HepG2 (cell line): Measurements from ENCODE around the gene TSEN34.

Experiments used
- SRY ChIP-seq: sonication (generic); formaldehyde crosslinking; IDR thresholded peaks from 2 replicates; pipeline ENCODE4 v1.8.0; 2022; ENCODE audit warnings: mild to moderate bottlenecking, missing genetic modification reagents
- TEAD3 ChIP-seq: optimal IDR thresholded peaks from 2 replicates; pipeline ENCODE3; 2016; ENCODE audit warnings: borderline replicate concordance
- ZMYM2 ChIP-seq: sonication (generic); formaldehyde crosslinking; IDR thresholded peaks from 2 replicates; pipeline ENCODE4 v1.8.0; 2022; ENCODE audit warnings: mild to moderate bottlenecking, missing genetic modification reagents
- TF ChIP-seq, protein P1 (sequence below): sonication (generic); formaldehyde crosslinking; IDR thresholded peaks from 2 replicates; pipeline ENCODE4 v1.5.0; 2020; ENCODE audit warnings: mild to moderate bottlenecking, missing genetic modification reagents, moderate library complexity
- TF ChIP-seq, protein P2 (sequence below): sonication (generic); formaldehyde crosslinking; IDR thresholded peaks from 2 replicates; pipeline ENCODE4 v1.5.1; 2020; ENCODE audit warnings: mild to moderate bottlenecking, missing genetic modification reagents, moderate library complexity

DNA sequence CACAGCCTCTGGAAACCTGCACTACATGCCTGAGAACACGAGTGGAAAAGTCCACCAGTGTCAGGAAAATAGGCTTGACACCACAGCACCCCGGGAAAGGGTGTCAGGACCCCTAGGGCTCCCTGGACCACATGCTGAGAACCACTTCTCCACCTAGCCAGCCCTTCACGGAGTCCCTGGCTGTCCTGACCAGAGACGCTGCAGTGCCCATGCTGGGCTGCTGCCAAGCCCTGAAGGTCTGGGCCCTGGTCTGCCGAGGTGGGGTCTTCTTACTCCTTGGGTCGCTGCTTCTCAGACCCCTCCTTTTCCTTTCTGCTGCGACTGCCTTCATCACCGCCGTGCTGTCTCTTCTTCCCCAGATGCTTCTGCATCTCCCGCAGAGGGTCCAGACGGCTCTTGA is 34.6 kb upstream of the TSEN34 start:
- no peak for TF ChIP-seq ZMYM2
- no peak for TF ChIP-seq TEAD3 (CRISPR knock-in tag)
- TF ChIP-seq, protein P1, sequence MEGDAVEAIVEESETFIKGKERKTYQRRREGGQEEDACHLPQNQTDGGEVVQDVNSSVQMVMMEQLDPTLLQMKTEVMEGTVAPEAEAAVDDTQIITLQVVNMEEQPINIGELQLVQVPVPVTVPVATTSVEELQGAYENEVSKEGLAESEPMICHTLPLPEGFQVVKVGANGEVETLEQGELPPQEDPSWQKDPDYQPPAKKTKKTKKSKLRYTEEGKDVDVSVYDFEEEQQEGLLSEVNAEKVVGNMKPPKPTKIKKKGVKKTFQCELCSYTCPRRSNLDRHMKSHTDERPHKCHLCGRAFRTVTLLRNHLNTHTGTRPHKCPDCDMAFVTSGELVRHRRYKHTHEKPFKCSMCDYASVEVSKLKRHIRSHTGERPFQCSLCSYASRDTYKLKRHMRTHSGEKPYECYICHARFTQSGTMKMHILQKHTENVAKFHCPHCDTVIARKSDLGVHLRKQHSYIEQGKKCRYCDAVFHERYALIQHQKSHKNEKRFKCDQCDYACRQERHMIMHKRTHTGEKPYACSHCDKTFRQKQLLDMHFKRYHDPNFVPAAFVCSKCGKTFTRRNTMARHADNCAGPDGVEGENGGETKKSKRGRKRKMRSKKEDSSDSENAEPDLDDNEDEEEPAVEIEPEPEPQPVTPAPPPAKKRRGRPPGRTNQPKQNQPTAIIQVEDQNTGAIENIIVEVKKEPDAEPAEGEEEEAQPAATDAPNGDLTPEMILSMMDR (CRISPR knock-in tag): no peak
- TF ChIP-seq, protein P2, sequence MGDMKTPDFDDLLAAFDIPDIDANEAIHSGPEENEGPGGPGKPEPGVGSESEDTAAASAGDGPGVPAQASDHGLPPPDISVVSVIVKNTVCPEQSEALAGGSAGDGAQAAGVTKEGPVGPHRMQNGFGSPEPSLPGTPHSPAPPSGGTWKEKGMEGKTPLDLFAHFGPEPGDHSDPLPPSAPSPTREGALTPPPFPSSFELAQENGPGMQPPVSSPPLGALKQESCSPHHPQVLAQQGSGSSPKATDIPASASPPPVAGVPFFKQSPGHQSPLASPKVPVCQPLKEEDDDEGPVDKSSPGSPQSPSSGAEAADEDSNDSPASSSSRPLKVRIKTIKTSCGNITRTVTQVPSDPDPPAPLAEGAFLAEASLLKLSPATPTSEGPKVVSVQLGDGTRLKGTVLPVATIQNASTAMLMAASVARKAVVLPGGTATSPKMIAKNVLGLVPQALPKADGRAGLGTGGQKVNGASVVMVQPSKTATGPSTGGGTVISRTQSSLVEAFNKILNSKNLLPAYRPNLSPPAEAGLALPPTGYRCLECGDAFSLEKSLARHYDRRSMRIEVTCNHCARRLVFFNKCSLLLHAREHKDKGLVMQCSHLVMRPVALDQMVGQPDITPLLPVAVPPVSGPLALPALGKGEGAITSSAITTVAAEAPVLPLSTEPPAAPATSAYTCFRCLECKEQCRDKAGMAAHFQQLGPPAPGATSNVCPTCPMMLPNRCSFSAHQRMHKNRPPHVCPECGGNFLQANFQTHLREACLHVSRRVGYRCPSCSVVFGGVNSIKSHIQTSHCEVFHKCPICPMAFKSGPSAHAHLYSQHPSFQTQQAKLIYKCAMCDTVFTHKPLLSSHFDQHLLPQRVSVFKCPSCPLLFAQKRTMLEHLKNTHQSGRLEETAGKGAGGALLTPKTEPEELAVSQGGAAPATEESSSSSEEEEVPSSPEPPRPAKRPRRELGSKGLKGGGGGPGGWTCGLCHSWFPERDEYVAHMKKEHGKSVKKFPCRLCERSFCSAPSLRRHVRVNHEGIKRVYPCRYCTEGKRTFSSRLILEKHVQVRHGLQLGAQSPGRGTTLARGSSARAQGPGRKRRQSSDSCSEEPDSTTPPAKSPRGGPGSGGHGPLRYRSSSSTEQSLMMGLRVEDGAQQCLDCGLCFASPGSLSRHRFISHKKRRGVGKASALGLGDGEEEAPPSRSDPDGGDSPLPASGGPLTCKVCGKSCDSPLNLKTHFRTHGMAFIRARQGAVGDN: no peak
- no peak for TF ChIP-seq SRY (CRISPR knock-in tag)
